Measurements from ENCODE around the gene PCDH12. TPM values are rescaled to one million over a fixed set of nuclear protein-coding genes. Genes with fewer than 3 reads are reported as not detected.

Gene PCDH12
- polyA plus RNA-seq, 3 donors: 0.20 to 1.2 (median 0.90) TPM

GRCh38 chr5:141966963-141967333 lies 8.9 kb upstream of the PCDH12 start:
- intact Hi-C loops (cut with micrococcal nuclease): no loop called here
- H2AFZ ChIP-seq (ENCODE audit: insufficient read depth, low read depth, low read length, poor library complexity, severe bottlenecking): no peak overlapping the region
- peaks cover 21% of the 10 kb centered on the region for H3K4me1 Mint-ChIP-seq
- no peaks in the 10 kb centered on the region for H3K9me3 Mint-ChIP-seq
- H3K27ac ChIP-seq (ENCODE audit: low read depth in 1 of 2, low read length in 2 of 2): no peak overlapping the region
- H3K79me2 ChIP-seq (ENCODE audit: insufficient read depth, low read length): peaks cover 23% of the 10 kb centered on the region
- no peaks in the 10 kb centered on the region for H3K27me3 ChIP-seq (ENCODE audit: control insufficient read depth in 2 of 2, insufficient read depth in 2 of 2, low read length in 2 of 2)
- DNase-seq: no peak
- H3K36me3 ChIP-seq (replicated peaks in 1 of 2; ENCODE audit: control insufficient read depth in 1 of 2, insufficient read depth in 2 of 2, low read length in 2 of 2): peaks cover 0 to under 1% of the 10 kb centered on the region in 2 donors
- H3K9ac ChIP-seq (ENCODE audit: insufficient read depth, low read length, poor library complexity, severe bottlenecking): no peak overlapping the region
- no peak overlapping the region for H3K4me2 ChIP-seq (replicated peaks; ENCODE audit: extremely low read depth, low read length, poor library complexity, severe bottlenecking)
- no peak for TF ChIP-seq CTCF (IDR thresholded peaks at IDR 0.05)
- H3K4me3 ChIP-seq (replicated peaks in 1 of 3; ENCODE audit: low read depth in 2 of 3, low read length in 3 of 3): no peak overlapping the region
- no CpG with 5 or more reads among the region's 2 CpGs for WGBS (ENCODE audit: insufficient coverage)
- no peaks in the 10 kb centered on the region for H4K20me1 ChIP-seq (ENCODE audit: insufficient read depth, low read length)
- peaks cover 0 to 3% (median 2%) of the 10 kb centered on the region in 3 donors for H3K27me3 Mint-ChIP-seq (ENCODE audit: low read depth in 3 of 3)
- H3K9me3 ChIP-seq (replicated peaks in 1 of 2; ENCODE audit: control insufficient read depth in 1 of 2, insufficient read depth in 1 of 2, low read length in 2 of 2): no peaks in the 10 kb centered on the region
- H3K36me3 Mint-ChIP-seq: peaks cover under 1 to 7% of the 10 kb centered on the region in 2 donors
- no peak overlapping the region for H3K4me3 Mint-ChIP-seq
- peak overlapping the region in 1 of 7 donors; percentile 22 for H3K27ac Mint-ChIP-seq
- H3K4me1 ChIP-seq (ENCODE audit: control insufficient read depth in 1 of 2, insufficient read depth in 2 of 2, low read length in 2 of 2): peaks cover 22 to 26% of the 10 kb centered on the region in 2 donors

- WGBS (ENCODE audit: insufficient coverage): 100% methylated on average over 1 of the region's 4 CpGs
- H4K20me1 ChIP-seq (ENCODE audit: insufficient read depth, low read length): no peaks in the 10 kb centered on the region
- H3K9me3 ChIP-seq (replicated peaks in 1 of 2; ENCODE audit: control insufficient read depth in 1 of 2, insufficient read depth in 1 of 2, low read length in 2 of 2): no peaks in the 10 kb centered on the region
- Mint-ChIP-seq H3K4me3 (no peak overlapping the region), H3K27ac (peak overlapping the region in 2 of 7 donors; percentile 12 to 22), H3K9me3 (no peaks in the 10 kb centered on the region), H3K27me3 (ENCODE audit: low read depth in 3 of 3) (peaks cover 0 to 3% (median 2%) of the 10 kb centered on the region in 3 donors), H3K4me1 (peaks cover 21% of the 10 kb centered on the region), H3K36me3 (peaks cover 0 to 3% of the 10 kb centered on the region in 2 donors)
- peaks cover 22 to 26% of the 10 kb centered on the region in 2 donors for H3K4me1 ChIP-seq (ENCODE audit: control insufficient read depth in 1 of 2, insufficient read depth in 2 of 2, low read length in 2 of 2)
- H3K4me3 ChIP-seq (replicated peaks in 1 of 3; ENCODE audit: low read depth in 2 of 3, low read length in 3 of 3): no peak overlapping the region
- H3K4me2 ChIP-seq (replicated peaks; ENCODE audit: extremely low read depth, low read length, poor library complexity, severe bottlenecking): no peak overlapping the region
- peaks cover 18% of the 10 kb centered on the region for H3K79me2 ChIP-seq (ENCODE audit: insufficient read depth, low read length)
- TF ChIP-seq CTCF (IDR thresholded peaks at IDR 0.05): no peak
- H3K27ac ChIP-seq (ENCODE audit: low read depth in 1 of 2, low read length in 2 of 2): no peak overlapping the region
- H3K36me3 ChIP-seq (replicated peaks in 1 of 2; ENCODE audit: control insufficient read depth in 1 of 2, insufficient read depth in 2 of 2, low read length in 2 of 2): no peaks in the 10 kb centered on the region
- intact Hi-C loops (cut with micrococcal nuclease): no loop called here
- no peak for DNase-seq
- no peak overlapping the region for H2AFZ ChIP-seq (ENCODE audit: insufficient read depth, low read depth, low read length, poor library complexity, severe bottlenecking)
- no peaks in the 10 kb centered on the region for H3K27me3 ChIP-seq (ENCODE audit: control insufficient read depth in 2 of 2, insufficient read depth in 2 of 2, low read length in 2 of 2)
- H3K9ac ChIP-seq (ENCODE audit: insufficient read depth, low read length, poor library complexity, severe bottlenecking): no peak overlapping the region
These were observed 8.4 kb upstream of the PCDH12 start for GRCh38 chr5:141966275-141966962.

Data from CD14-positive monocyte (primary cell).